Measurements from ENCODE around the gene EHBP1. TPM values are rescaled to one million over a fixed set of nuclear protein-coding genes. Genes with fewer than 3 reads are reported as not detected.
A peak's percentile ranks its signal among the peaks of the same experiment; 100 is the strongest.
"Not testable (repeated sequence)": the region's sequence is repeated elsewhere in the genome, so short reads cannot be mapped to it uniquely, and the experiment has no call there.

EHBP1 gene
- polyA plus RNA-seq, 3 donors: 48.1 to 60.0 (median 55.3) TPM

- DNase-seq (ENCODE audit: low read depth in 3 of 3, low spot score in 2 of 3): peak in 1 of 3 donors; percentile 1
Observed at GRCh38 chr2:63000801-63001200, 295.3 kb downstream of the EHBP1 start.

- no peak for DNase-seq (ENCODE audit: low read depth in 3 of 3, low spot score in 2 of 3)
Observed at GRCh38 chr2:63001576-63001975, 296.1 kb downstream of the EHBP1 start.

GRCh38 chr2:63003351-63003750 is 297.8 kb downstream of the EHBP1 start:
- no peak for DNase-seq (ENCODE audit: low read depth in 3 of 3, low spot score in 2 of 3)

GRCh38 chr2:63007813-63008458 is 302.4 kb downstream of the EHBP1 start:
- DNase-seq (ENCODE audit: low read depth in 3 of 3, low spot score in 2 of 3): no peak

- no peak for DNase-seq (ENCODE audit: low read depth in 3 of 3, low spot score in 2 of 3)
Observed at GRCh38 chr2:63008838-63009237, 303.3 kb downstream of the EHBP1 start.

GRCh38 chr2:63009490-63009889 is 304.0 kb downstream of the EHBP1 start:
- DNase-seq (ENCODE audit: low read depth in 3 of 3, low spot score in 2 of 3): no peak

- no peak for DNase-seq (ENCODE audit: low read depth in 3 of 3, low spot score in 2 of 3)
Observed at GRCh38 chr2:63012541-63012940, 307.0 kb downstream of the EHBP1 start.

GRCh38 chr2:63013438-63013837 is 307.9 kb downstream of the EHBP1 start:
- DNase-seq (ENCODE audit: low read depth in 3 of 3, low spot score in 2 of 3): no peak

GRCh38 chr2:63015389-63015788 is 309.9 kb downstream of the EHBP1 start:
- DNase-seq (ENCODE audit: low read depth in 3 of 3, low spot score in 2 of 3): no peak

- no peak for DNase-seq (ENCODE audit: low read depth in 3 of 3, low spot score in 2 of 3)
Observed at GRCh38 chr2:63018439-63018838, 312.9 kb downstream of the EHBP1 start.

- DNase-seq (ENCODE audit: low read depth in 3 of 3, low spot score in 2 of 3): not testable (repeated sequence)
Observed at GRCh38 chr2:63019686-63020085, 314.2 kb downstream of the EHBP1 start.

- DNase-seq (ENCODE audit: low read depth in 3 of 3, low spot score in 2 of 3): no peak
Observed at GRCh38 chr2:63023444-63023843, 317.9 kb downstream of the EHBP1 start.

GRCh38 chr2:63027220-63027619 is 321.7 kb downstream of the EHBP1 start:
- no peak for DNase-seq (ENCODE audit: low read depth in 3 of 3, low spot score in 2 of 3)

GRCh38 chr2:63029058-63029457 is 323.5 kb downstream of the EHBP1 start:
- no peak for DNase-seq (ENCODE audit: low read depth in 3 of 3, low spot score in 2 of 3)

GRCh38 chr2:63034526-63034925 is 329.0 kb downstream of the EHBP1 start:
- no peak for DNase-seq (ENCODE audit: low read depth in 3 of 3, low spot score in 2 of 3)

- no peak for DNase-seq (ENCODE audit: low read depth in 3 of 3, low spot score in 2 of 3)
Observed at GRCh38 chr2:63035169-63035568, 329.7 kb downstream of the EHBP1 start.

- no peak for DNase-seq (ENCODE audit: low read depth in 3 of 3, low spot score in 2 of 3)
Observed at GRCh38 chr2:63035660-63036059, 330.1 kb downstream of the EHBP1 start.

GRCh38 chr2:63038034-63038433 is 332.5 kb downstream of the EHBP1 start:
- no peak for DNase-seq (ENCODE audit: low read depth in 3 of 3, low spot score in 2 of 3)

GRCh38 chr2:63040586-63040985 is 335.1 kb downstream of the EHBP1 start:
- DNase-seq (ENCODE audit: low read depth in 3 of 3, low spot score in 2 of 3): no peak

GRCh38 chr2:63041592-63041991 is 336.1 kb downstream of the EHBP1 start:
- DNase-seq (ENCODE audit: low read depth in 3 of 3, low spot score in 2 of 3): no peak

- no peak for DNase-seq (ENCODE audit: low read depth in 3 of 3, low spot score in 2 of 3)
Observed at GRCh38 chr2:63044362-63045327, 339.1 kb downstream of the EHBP1 start.

GRCh38 chr2:63046552-63046951 is 341.0 kb downstream of the EHBP1 start:
- DNase-seq (ENCODE audit: low read depth in 3 of 3, low spot score in 2 of 3): no peak

All from right renal cortex interstitium (tissue), 3 donors.